Aorta (tissue), 5 donors: ENCODE measurements around the gene RUNX1. TPM values are rescaled to one million over a fixed set of nuclear protein-coding genes. Genes with fewer than 3 reads are reported as not detected.
"Not testable (repeated sequence)": the region's sequence is repeated elsewhere in the genome, so short reads cannot be mapped to it uniquely, and the experiment has no call there.

Experiments used
- ATAC-seq: fragments of 200-7000 bp; cut with Tn5 transposase; one replicate; pipeline ENCODE4 v1.9.1; 2022; ENCODE audit warnings: moderate library complexity; ENCODE audit not compliant: low FRiP score
- DNase-seq, 2 donors: peaks; one replicate each; pipeline ENCODE4 v3.0.0-alpha.2; 2020
- H3K27ac ChIP-seq, 2 donors: one replicate each; pipeline ENCODE4 v1.5.1; 2013; ENCODE audit warnings: low read length in 2 of 2, mild to moderate bottlenecking in 2 of 2, moderate library complexity in 2 of 2, control low read depth in 1 of 2, inconsistent platforms in 1 of 2, low read depth in 1 of 2
- H3K27me3 ChIP-seq, 2 donors: one replicate each; pipeline ENCODE4 v1.6.1; 2013; ENCODE audit warnings: control low read depth in 1 of 2, low read length in 1 of 2, mild to moderate bottlenecking in 1 of 2, moderate library complexity in 1 of 2; ENCODE audit not compliant: insufficient read depth in 2 of 2, control insufficient read depth in 1 of 2
- H3K36me3 ChIP-seq, 2 donors: one replicate each; pipeline ENCODE4 v1.6.1; 2013; ENCODE audit warnings: control low read depth in 1 of 2, low read length in 1 of 2, mild to moderate bottlenecking in 1 of 2; ENCODE audit not compliant: insufficient read depth in 2 of 2, control insufficient read depth in 1 of 2
- H3K4me1 ChIP-seq, 2 donors: one replicate each; pipeline ENCODE4 v1.6.1; 2013; ENCODE audit warnings: low read length in 2 of 2, control low read depth in 1 of 2, mild to moderate bottlenecking in 1 of 2, moderate library complexity in 1 of 2; ENCODE audit not compliant: insufficient read depth in 2 of 2, control insufficient read depth in 1 of 2
- H3K4me3 ChIP-seq, 2 donors: one replicate each; pipeline ENCODE4 v1.5.1; 2013; ENCODE audit warnings: low read length in 2 of 2, control low read depth in 1 of 2, mild to moderate bottlenecking in 1 of 2
- H3K9me3 ChIP-seq: one replicate; pipeline ENCODE4 v1.6.1; 2013; ENCODE audit warnings: mild to moderate bottlenecking, low read length; ENCODE audit not compliant: control insufficient read depth
- WGBS, 2 donors: extraction: QIAGEN DNeasy Blood & Tissue Kit; methylation state at CpG; one replicate each; pipeline ENCODE4 v1.1.7; 2013; 5-methylcytosine and 5-hydroxymethylcytosine counted together
- intact Hi-C, 2 donors: fragments of 100-400 bp; cut with DNase I; formaldehyde crosslinking; loops; one replicate each; pipeline versions ENCODE4 v1.14.2 to v1.15.0; 2022
- polyA plus RNA-seq, 2 donors: library from polyadenylated mRNA; stranded (reverse); fragments of 200-250 nt; gene quantifications; one replicate each; pipeline ENCODE4 v1.2.3, GENCODE V29; 2013
- total RNA-seq, 2 donors: library from RNA; stranded (reverse); fragmentation: NEBNext Ultra II Directional; extraction: Animal tissue kit (Norgen Biotek cat#: 25700); gene quantifications; one replicate each; pipeline ENCODE4 v1.2.1, GENCODE V29; 2021
- donor health status: healthy with polysubstance abuse.
- donor health status: Bipolar disorder and iron deficiency.
- donor health status: DM: no; HTN: no; CAD: no.
- donor health status: DM: no; HTN: no; CAD: no.
- donor health status: DM: yes; HTN: yes; CAD: no.

Gene RUNX1
- total and polyA plus RNA-seq, 4 donors, result 2.9 to 128 (median 31.6) TPM

- ATAC-seq (no peak), DNase-seq (no peak)
- no peaks in the 10 kb centered on the region for H3K36me3 ChIP-seq
- intact Hi-C loops, result no loop called here
- H3K27ac ChIP-seq, result no peak overlapping the region
- H3K27me3 ChIP-seq, result no peaks in the 10 kb centered on the region
- no peak overlapping the region for H3K4me3 ChIP-seq
- 84 to 87% methylated on average over 5 of the region's 5 CpGs for WGBS, 2 donors
- H3K9me3 ChIP-seq, result no peaks in the 10 kb centered on the region
- H3K4me1 ChIP-seq, result no peaks in the 10 kb centered on the region
Observed at GRCh38 chr21:34998176-34998575, 50.9 kb downstream of the RUNX1 start.

- intact Hi-C loops, result no loop called here
- Histone ChIP-seq H3K36me3 (no peaks in the 10 kb centered on the region), H3K4me3 (no peak overlapping the region), H3K4me1 (no peaks in the 10 kb centered on the region), H3K27me3 (no peaks in the 10 kb centered on the region), H3K9me3 (no peaks in the 10 kb centered on the region), H3K27ac (no peak overlapping the region)
- DNase-seq (no peak), ATAC-seq (no peak)
- WGBS, 2 donors, result 28 to 30% methylated on average over 4 of the region's 4 CpGs
Observed at GRCh38 chr21:34997294-34997693, 51.8 kb downstream of the RUNX1 start.

GRCh38 chr21:34996304-34997101 lies 52.6 kb downstream of the RUNX1 start:
- ATAC-seq, result peak; percentile 25
- WGBS, 2 donors, result 59 to 68% methylated on average over 8 of the region's 8 CpGs
- no peak overlapping the region for H3K27ac ChIP-seq

GRCh38 chr21:34995979-34996303 lies 53.2 kb downstream of the RUNX1 start:
- Histone ChIP-seq H3K27ac (no peak overlapping the region), H3K27me3 (no peaks in the 10 kb centered on the region), H3K9me3 (no peaks in the 10 kb centered on the region), H3K4me3 (no peak overlapping the region), H3K36me3 (no peaks in the 10 kb centered on the region), H3K4me1 (no peaks in the 10 kb centered on the region)
- ATAC-seq (no peak), DNase-seq (no peak)
- WGBS, 2 donors, result 94 to 97% methylated on average over 1 of the region's 1 CpG
- intact Hi-C loops, result no loop called here

More at GRCh38 chr21:34996304-34997101, 52.6 kb downstream of the RUNX1 start:
- H3K9me3 ChIP-seq, result no peaks in the 10 kb centered on the region
- H3K27me3 ChIP-seq, result no peaks in the 10 kb centered on the region
- no peaks in the 10 kb centered on the region for H3K36me3 ChIP-seq
- H3K4me3 ChIP-seq, result no peak overlapping the region
- intact Hi-C loops, result no loop called here
- DNase-seq, result no peak
- H3K4me1 ChIP-seq, result no peaks in the 10 kb centered on the region

- H3K27ac ChIP-seq, result no peak overlapping the region
- WGBS, 2 donors, result 78 to 86% methylated on average over 12 of the region's 12 CpGs
- H3K4me1 ChIP-seq, result no peaks in the 10 kb centered on the region
- H3K36me3 ChIP-seq, result no peaks in the 10 kb centered on the region
- H3K27me3 ChIP-seq, result no peaks in the 10 kb centered on the region
- intact Hi-C loops, result no loop called here
- H3K4me3 ChIP-seq, result no peak overlapping the region
- DNase-seq, result peak; percentile 66 to 77
- H3K9me3 ChIP-seq, result no peaks in the 10 kb centered on the region
- no peak for ATAC-seq
Observed at GRCh38 chr21:34994766-34995631, 54.1 kb downstream of the RUNX1 start.

GRCh38 chr21:34993521-34993921 lies 55.6 kb downstream of the RUNX1 start:
- H3K4me1 ChIP-seq, intact Hi-C loops, H3K4me3 ChIP-seq, DNase-seq, H3K27ac ChIP-seq, H3K27me3 ChIP-seq, H3K36me3 ChIP-seq, H3K9me3 ChIP-seq, ATAC-seq: not testable (repeated sequence)
- 69 to 79% methylated on average over 3 of the region's 3 CpGs for WGBS, 2 donors

- H3K4me1 ChIP-seq, result no peaks in the 10 kb centered on the region
- WGBS, 2 donors, result 77 to 87% methylated on average over 13 of the region's 13 CpGs
- DNase-seq (peak; percentile 58 to 88), ATAC-seq (no peak)
- H3K27me3 ChIP-seq, result no peaks in the 10 kb centered on the region
- H3K36me3 ChIP-seq, result no peaks in the 10 kb centered on the region
- H3K27ac ChIP-seq, result no peak overlapping the region
- intact Hi-C loops, result no loop called here
- H3K4me3 ChIP-seq, result no peak overlapping the region
- no peaks in the 10 kb centered on the region for H3K9me3 ChIP-seq
Observed at GRCh38 chr21:34992736-34993398, 56.2 kb downstream of the RUNX1 start.

- intact Hi-C loops, result no loop called here
- ATAC-seq (no peak), DNase-seq (no peak)
- Histone ChIP-seq H3K27ac (no peak overlapping the region), H3K9me3 (no peaks in the 10 kb centered on the region), H3K36me3 (no peaks in the 10 kb centered on the region), H3K4me3 (no peak overlapping the region), H3K4me1 (no peaks in the 10 kb centered on the region), H3K27me3 (no peaks in the 10 kb centered on the region)
- WGBS, 2 donors, result 86 to 87% methylated on average over 4 of the region's 4 CpGs
Observed at GRCh38 chr21:34992180-34992579, 56.9 kb downstream of the RUNX1 start.
